ENCODE measurements around the gene MORN5.

Gene MORN5

GRCh38 chr9:122226142-122226757 lies 66.5 kb downstream of the MORN5 start:
- H3K9me3 ChIP-seq (ENCODE audit: control insufficient read depth, insufficient read depth, low read length), result no peaks in the 10 kb centered on the region
- peak overlapping the region; percentile 31; the same call in 1 of the 2 replicates for H3K9ac ChIP-seq (ENCODE audit: low read depth, low read length)
- no peaks in the 10 kb centered on the region; the same call in 1 of the 2 replicates for H3K4me1 ChIP-seq (ENCODE audit: insufficient read depth, low read length)
- H3K36me3 ChIP-seq (ENCODE audit: insufficient read depth, low read length), result no peaks in the 10 kb centered on the region

DNA sequence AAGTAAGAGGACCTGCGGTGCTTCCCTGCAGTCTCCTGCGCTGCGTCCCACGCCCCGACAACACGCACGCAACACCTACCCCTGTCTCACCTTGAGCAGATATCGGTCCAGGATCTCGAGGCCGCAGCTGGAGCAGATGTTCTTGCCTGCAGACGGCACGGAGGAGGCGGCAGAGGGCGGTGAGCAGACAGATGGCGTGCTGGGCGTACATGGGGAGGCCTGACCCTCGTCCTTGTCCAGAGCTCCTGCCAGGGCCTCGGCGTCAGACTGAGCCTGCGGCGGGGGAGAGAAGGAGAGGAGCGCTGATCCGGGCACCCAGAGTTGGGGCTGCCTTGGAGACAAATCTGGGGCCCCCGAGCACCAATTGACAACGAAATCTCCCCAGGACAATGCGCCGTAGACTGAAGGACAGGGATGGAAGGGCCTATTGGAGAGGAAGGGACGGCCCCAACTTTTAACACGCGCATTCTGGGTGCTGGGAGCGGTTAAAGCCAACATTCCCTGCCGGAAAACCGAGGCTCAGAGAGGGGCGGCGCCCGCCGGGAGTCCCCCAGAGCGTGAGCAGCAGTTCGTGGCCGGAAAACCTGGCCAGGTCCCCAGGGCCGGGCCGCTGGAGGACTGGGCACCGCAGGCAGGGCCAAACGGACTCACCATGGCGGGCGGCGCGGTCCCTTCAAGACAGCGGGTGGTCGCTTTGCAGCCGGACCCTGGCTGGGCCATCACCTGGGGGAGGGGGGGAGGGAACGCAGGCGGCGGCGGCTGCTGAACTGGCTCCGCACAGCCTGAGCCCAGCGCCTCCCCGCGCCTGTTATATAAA lies 67.3 kb downstream of the MORN5 start:
- peak overlapping the region; percentile 31; the same call in 1 of the 2 replicates for H3K9ac ChIP-seq (ENCODE audit: low read depth, low read length)
- H3K9me3 ChIP-seq (ENCODE audit: control insufficient read depth, insufficient read depth, low read length), result no peaks in the 10 kb centered on the region

DNA sequence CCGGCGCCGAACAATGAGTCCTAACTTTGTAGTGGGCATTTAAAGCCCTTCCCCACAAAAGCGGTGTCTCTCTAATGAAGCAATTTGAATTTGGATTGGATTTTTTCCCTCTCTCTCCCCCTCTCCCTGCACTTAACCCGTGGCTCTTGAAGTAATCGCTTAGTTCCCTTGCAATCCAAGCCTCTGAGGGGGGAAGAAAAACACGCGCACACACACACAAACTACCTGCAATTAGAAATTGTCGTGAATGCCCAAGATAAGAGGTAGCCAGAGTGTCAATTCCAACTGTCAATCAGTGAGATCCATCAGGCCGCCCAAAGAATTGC lies 67.8 kb downstream of the MORN5 start:
- H3K9ac ChIP-seq (ENCODE audit: low read depth, low read length), result peak overlapping the region; percentile 31; the same call in 1 of the 2 replicates
- no peaks in the 10 kb centered on the region; the same call in 1 of the 2 replicates for H3K4me1 ChIP-seq (ENCODE audit: insufficient read depth, low read length)
- no peaks in the 10 kb centered on the region for H3K9me3 ChIP-seq (ENCODE audit: control insufficient read depth, insufficient read depth, low read length)
- H3K36me3 ChIP-seq (ENCODE audit: insufficient read depth, low read length), result no peaks in the 10 kb centered on the region

More for the DNA sequence above, 67.3 kb downstream of the MORN5 start:
- Histone ChIP-seq H3K4me1 (ENCODE audit: insufficient read depth, low read length) (no peaks in the 10 kb centered on the region; the same call in 1 of the 2 replicates), H3K36me3 (ENCODE audit: insufficient read depth, low read length) (no peaks in the 10 kb centered on the region)

GRCh38 chr9:122228191-122228567 lies 68.5 kb downstream of the MORN5 start:
- Histone ChIP-seq H3K9ac (ENCODE audit: low read depth, low read length) (peak overlapping the region; percentile 59; the same call in 1 of the 2 replicates), H3K4me1 (ENCODE audit: insufficient read depth, low read length) (peaks cover 3% of the 10 kb centered on the region; the same call in 1 of the 2 replicates), H3K36me3 (ENCODE audit: insufficient read depth, low read length) (no peaks in the 10 kb centered on the region), H3K9me3 (ENCODE audit: control insufficient read depth, insufficient read depth, low read length) (no peaks in the 10 kb centered on the region)

DNA sequence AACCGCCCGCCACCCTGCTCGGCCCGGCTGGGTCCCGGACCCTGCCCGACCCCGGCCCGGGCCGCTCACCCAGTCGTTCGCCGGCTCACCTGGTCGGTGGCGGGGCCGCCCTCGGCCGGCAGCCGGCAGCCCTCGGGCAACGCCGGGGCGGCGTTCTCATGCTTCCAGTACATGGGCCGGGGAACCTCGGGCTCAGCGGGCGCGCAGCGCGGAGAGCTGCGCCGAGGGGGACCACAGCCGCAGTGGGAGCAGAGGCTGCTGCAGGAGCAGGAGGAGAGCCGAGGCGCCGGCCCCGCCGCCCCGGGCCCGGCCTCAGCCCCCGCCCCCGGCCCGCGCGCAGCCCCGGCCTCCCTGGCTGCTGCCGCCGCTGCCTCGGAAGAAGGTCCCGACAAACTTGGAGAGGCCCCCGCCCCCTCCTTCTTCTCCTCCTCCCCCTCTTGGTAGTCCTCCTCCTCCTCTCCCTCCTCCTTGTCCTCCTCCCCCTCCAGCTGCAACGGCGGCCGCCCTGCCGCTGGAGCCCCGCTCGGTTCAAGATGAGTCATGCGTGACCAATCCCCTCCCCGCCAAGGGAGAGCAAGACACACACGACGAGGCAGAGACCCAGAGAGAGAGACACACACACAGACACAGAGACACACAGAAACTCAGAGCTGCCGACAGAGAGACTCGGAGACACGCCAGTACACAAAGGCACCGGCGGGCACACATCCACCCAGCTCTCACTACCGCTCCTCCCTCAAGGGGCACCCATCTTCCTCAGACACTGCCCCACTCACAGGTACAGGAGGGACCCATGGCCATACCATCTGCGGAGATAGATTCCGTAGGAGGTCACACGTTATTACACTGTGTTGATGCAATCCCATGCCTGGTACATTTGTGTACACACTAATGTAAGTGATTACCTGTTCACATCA lies 69.1 kb downstream of the MORN5 start, which contains the start of gene LHX6:
Gene LHX6, minus strand, starts transcription at position 390 of the 917 bp plus-strand sequence. Its CDS starts 217 bp downstream, at position 173.
- H3K9me3 ChIP-seq (ENCODE audit: control insufficient read depth, insufficient read depth, low read length), result no peaks in the 10 kb centered on the region
- peaks cover 4% of the 10 kb centered on the region; the same call in 1 of the 2 replicates for H3K4me1 ChIP-seq (ENCODE audit: insufficient read depth, low read length)
- H3K36me3 ChIP-seq (ENCODE audit: insufficient read depth, low read length), result no peaks in the 10 kb centered on the region
- H3K9ac ChIP-seq (ENCODE audit: low read depth, low read length), result peak within 1 kb of the TSS; percentile 59; the same call in 1 of the 2 replicates

DNA sequence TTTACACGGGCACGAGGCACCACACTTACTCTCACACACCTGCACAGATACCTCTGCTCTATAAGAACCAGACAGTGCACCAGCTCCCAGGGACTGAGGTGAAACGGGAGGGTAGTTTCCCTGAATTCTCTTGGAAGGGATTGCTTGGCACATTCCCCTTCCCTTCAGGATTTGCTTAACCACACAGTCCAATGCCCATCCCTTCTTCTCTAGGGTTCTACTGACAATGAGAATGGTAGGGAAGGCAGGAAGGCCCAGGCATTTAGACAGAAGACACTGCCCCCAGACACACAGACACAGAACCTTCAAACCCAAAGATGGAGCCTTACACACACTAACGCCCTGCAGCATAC lies 69.8 kb downstream of the MORN5 start:
- H3K9ac ChIP-seq (ENCODE audit: low read depth, low read length), result no peak overlapping the region
- H3K36me3 ChIP-seq (ENCODE audit: insufficient read depth, low read length), result no peaks in the 10 kb centered on the region
- peaks cover 4% of the 10 kb centered on the region; the same call in 1 of the 2 replicates for H3K4me1 ChIP-seq (ENCODE audit: insufficient read depth, low read length)
- no peaks in the 10 kb centered on the region for H3K9me3 ChIP-seq (ENCODE audit: control insufficient read depth, insufficient read depth, low read length)

GRCh38 chr9:122232796-122233306 lies 73.1 kb downstream of the MORN5 start:
- H3K9me3 ChIP-seq (ENCODE audit: control insufficient read depth, insufficient read depth, low read length), result no peaks in the 10 kb centered on the region
- H3K9ac ChIP-seq (ENCODE audit: low read depth, low read length), result no peak overlapping the region
- peaks cover 4% of the 10 kb centered on the region; the same call in 1 of the 2 replicates for H3K4me1 ChIP-seq (ENCODE audit: insufficient read depth, low read length)
- no peaks in the 10 kb centered on the region for H3K36me3 ChIP-seq (ENCODE audit: insufficient read depth, low read length)

DNA sequence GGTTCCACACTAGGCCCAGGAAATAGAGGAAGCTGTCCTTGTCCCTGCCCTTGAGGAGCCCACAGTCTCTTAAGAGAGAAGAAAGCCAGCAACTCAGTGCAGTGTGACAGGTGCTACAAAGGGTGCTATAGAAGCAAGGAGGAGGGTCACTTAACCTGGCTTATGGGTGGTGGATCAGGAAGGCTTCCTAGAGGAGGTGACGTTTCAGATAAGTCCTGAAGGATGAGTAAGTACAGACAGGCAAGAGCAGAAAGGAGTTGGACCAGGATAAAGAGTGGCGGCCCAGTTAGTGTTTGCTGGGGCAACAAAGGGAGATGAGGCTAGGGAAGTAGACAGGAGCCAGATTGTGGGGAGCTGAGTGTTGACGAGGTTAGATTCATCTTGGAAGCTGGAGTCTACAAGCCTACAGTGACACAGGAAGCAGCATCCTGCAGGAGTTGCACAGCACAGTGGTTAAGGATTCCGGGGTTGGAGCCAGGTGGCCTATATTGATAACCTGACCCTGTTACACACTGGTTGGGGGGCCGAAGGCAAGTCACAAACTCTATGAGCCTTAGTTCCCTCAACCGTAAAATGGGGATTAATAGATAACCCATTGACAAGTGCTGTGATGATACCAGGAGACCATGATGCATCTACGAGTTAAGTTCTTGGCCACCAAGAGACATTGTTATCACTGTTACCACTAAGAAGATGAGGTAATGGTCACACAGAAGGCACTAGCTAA lies 74.5 kb downstream of the MORN5 start:
- H3K36me3 ChIP-seq (ENCODE audit: insufficient read depth, low read length), result no peaks in the 10 kb centered on the region
- no peak overlapping the region for H3K9ac ChIP-seq (ENCODE audit: low read depth, low read length)
- peaks cover 4% of the 10 kb centered on the region; the same call in 1 of the 2 replicates for H3K4me1 ChIP-seq (ENCODE audit: insufficient read depth, low read length)
- no peaks in the 10 kb centered on the region for H3K9me3 ChIP-seq (ENCODE audit: control insufficient read depth, insufficient read depth, low read length)

GRCh38 chr9:122236681-122237080 lies 77.0 kb downstream of the MORN5 start:
- Histone ChIP-seq H3K4me1 (ENCODE audit: insufficient read depth, low read length) (peaks cover 4% of the 10 kb centered on the region; the same call in 1 of the 2 replicates), H3K36me3 (ENCODE audit: insufficient read depth, low read length) (no peaks in the 10 kb centered on the region), H3K9ac (ENCODE audit: low read depth, low read length) (no peak overlapping the region), H3K9me3 (ENCODE audit: control insufficient read depth, insufficient read depth, low read length) (no peaks in the 10 kb centered on the region)

DNA sequence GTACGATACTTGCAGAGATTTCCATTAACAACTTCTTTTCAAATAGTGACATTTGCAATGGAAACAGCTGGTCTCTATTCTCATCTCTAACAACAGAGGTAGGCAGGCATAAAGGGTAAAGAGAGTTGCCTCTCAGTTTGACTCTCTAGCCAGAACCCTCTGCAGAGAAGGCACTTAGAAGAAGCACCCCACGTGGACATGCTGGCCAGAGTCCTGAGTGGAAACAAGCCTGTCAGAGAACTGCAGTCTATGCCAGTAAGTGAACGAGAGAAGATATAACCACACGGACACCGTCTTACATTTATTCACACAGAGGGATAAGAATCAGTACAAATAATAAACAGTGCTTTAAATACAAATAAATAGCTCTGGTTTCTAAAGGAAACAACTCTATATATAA lies 80.0 kb downstream of the MORN5 start:
- no peaks in the 10 kb centered on the region for H3K4me1 ChIP-seq (ENCODE audit: insufficient read depth, low read length)
- no peaks in the 10 kb centered on the region for H3K9me3 ChIP-seq (ENCODE audit: control insufficient read depth, insufficient read depth, low read length)
- no peak overlapping the region for H3K9ac ChIP-seq (ENCODE audit: low read depth, low read length)
- peaks cover 11% of the 10 kb centered on the region; the same call in 1 of the 2 replicates for H3K36me3 ChIP-seq (ENCODE audit: insufficient read depth, low read length)

DNA sequence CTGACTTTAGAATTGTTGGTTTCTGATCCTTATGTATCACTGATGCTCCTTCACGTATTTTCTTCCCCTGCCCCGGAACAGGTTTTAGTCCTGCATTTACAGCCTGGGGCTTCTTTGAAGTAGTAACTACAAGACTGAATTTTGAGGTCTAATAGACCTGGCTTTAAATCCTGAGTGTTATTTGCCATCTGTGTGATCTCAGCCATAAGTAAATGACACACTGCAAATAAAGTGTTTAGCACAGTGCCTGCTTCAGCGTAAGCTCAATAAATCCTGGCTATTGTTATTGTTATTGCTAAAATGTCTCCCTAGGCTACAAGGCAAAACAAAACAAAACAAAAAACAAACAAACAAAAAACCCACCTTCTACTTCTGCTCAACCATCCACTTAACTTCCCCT lies 84.6 kb downstream of the MORN5 start:
- H3K9me3 ChIP-seq (ENCODE audit: control insufficient read depth, insufficient read depth, low read length), result no peaks in the 10 kb centered on the region
- no peak overlapping the region for H3K9ac ChIP-seq (ENCODE audit: low read depth, low read length)
- H3K36me3 ChIP-seq (ENCODE audit: insufficient read depth, low read length), result peaks cover 29% of the 10 kb centered on the region

GRCh38 chr9:122246666-122247065 lies 87.0 kb downstream of the MORN5 start:
- Histone ChIP-seq H3K4me1 (ENCODE audit: insufficient read depth, low read length) (no peaks in the 10 kb centered on the region), H3K36me3 (ENCODE audit: insufficient read depth, low read length) (peaks cover 34% of the 10 kb centered on the region), H3K9me3 (ENCODE audit: control insufficient read depth, insufficient read depth, low read length) (no peaks in the 10 kb centered on the region), H3K9ac (ENCODE audit: low read depth, low read length) (no peak overlapping the region)

More for the DNA sequence above, 84.6 kb downstream of the MORN5 start:
- H3K4me1 ChIP-seq (ENCODE audit: insufficient read depth, low read length), result no peaks in the 10 kb centered on the region

DNA sequence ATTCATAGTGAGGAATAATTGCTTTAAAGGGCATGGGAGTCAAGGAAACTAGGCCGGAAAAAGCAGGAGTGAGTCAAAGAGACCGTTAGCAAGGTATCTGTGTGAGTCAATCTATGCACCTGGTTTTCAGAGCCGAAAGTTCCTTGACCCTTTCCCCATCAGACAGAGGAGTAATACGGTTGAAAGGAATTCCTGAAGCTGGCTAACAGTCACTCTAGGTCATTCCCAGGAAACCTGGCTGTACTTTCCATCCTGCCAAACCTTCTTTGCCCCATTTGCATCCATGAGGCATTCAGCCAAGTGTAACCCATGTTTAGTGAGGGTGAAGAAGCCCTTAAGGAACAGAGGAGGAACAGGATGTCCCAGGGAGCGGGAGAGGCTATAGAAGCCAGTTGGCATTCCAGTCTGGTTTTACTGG lies 88.7 kb downstream of the MORN5 start:
- no peaks in the 10 kb centered on the region for H3K9me3 ChIP-seq (ENCODE audit: control insufficient read depth, insufficient read depth, low read length)
- H3K4me1 ChIP-seq (ENCODE audit: insufficient read depth, low read length), result peaks cover 14% of the 10 kb centered on the region
- H3K36me3 ChIP-seq (ENCODE audit: insufficient read depth, low read length), result peaks cover 32% of the 10 kb centered on the region
- H3K9ac ChIP-seq (ENCODE audit: low read depth, low read length), result no peak overlapping the region

All from ES-I3 (cell line).